SK-N-SH (cell line): Measurements from ENCODE around the gene FOXP1. TPM values are rescaled to one million over a fixed set of nuclear protein-coding genes. Genes with fewer than 3 reads are reported as not detected.

ENCODE experiments used
- CTCF ChIA-PET: fragments of 300-600, 350-600 bp; formaldehyde crosslinking; extraction: SDS; loops from one replicate; lab custom pipeline; 2021; lab: Yijun Ruan, JAX
- POLR2A ChIA-PET: fragments of 350-600 bp; sonication (Branson Sonifier 250); formaldehyde crosslinking; extraction: SDS; loops from one replicate; lab custom pipeline; 2020; ENCODE audit warnings: antibody characterized with exemption, inconsistent platforms; lab: Yijun Ruan, JAX
- DNase-seq: peaks from one replicate; pipeline ENCODE4 v3.0.0; 2012
- H2AFZ ChIP-seq: fragments of 200-600 bp; sonication (generic); 2 replicates; pipeline ENCODE4 v1.8.1; 2016; ENCODE audit warnings: antibody characterized with exemption, mild to moderate bottlenecking, low read depth
- H3F3A ChIP-seq: fragments of 200-600 bp; sonication (generic); replicated peaks from 2 replicates; pipeline ENCODE3; 2016; ENCODE audit warnings: antibody characterized with exemption, mild to moderate bottlenecking; ENCODE audit not compliant: insufficient read depth
- H3K27ac ChIP-seq, 2 experiments: fragments of 200-500 bp in 1 of 2; fragments of 200-600 bp in 1 of 2; sonication (Bioruptor generic) in 1 of 2; sonication (generic), shearing (Covaris generic) in 1 of 2; 2 replicates each; pipeline versions ENCODE4 v1.5.1 to v1.6.1; 2014 to 2016; ENCODE audit warnings: low read depth in 2 of 2, inconsistent platforms in 1 of 2, low read length in 1 of 2, mild to moderate bottlenecking in 1 of 2, mixed read lengths in 1 of 2
- H3K27me3 ChIP-seq: fragments of 200-600 bp; sonication (generic), shearing (Covaris generic); 2 replicates; pipeline ENCODE4 v1.6.1; 2016; ENCODE audit warnings: mixed run types; ENCODE audit not compliant: insufficient read depth
- H3K36me3 ChIP-seq, 2 experiments: fragments of 200-500 bp in 1 of 2; fragments of 200-600 bp in 1 of 2; sonication (Bioruptor generic) in 1 of 2; sonication (generic) in 1 of 2; replicated peaks in 1 of 2; 2 replicates each; pipeline versions ENCODE3 to v1.5.1; 2014 to 2016; ENCODE audit warnings: low read length in 1 of 2, mild to moderate bottlenecking in 1 of 2; ENCODE audit not compliant: insufficient read depth in 2 of 2, control insufficient read depth in 1 of 2
- H3K4me1 ChIP-seq, 2 experiments: fragments of 200-500 bp in 1 of 2; fragments of 200-600 bp in 1 of 2; sonication (Bioruptor generic) in 1 of 2; sonication (generic), shearing (Covaris generic) in 1 of 2; 2 replicates each; pipeline versions ENCODE4 v1.5.1 to v1.6.1; 2014 to 2016; ENCODE audit warnings: low read depth in 1 of 2, low read length in 1 of 2, mixed run types in 1 of 2; ENCODE audit not compliant: insufficient read depth in 2 of 2, control insufficient read depth in 1 of 2
- H3K4me2 ChIP-seq: fragments of 200-600 bp; sonication (generic), shearing (Covaris generic); 2 replicates; pipeline ENCODE4 v1.6.1; 2017; ENCODE audit warnings: mixed run types
- H3K4me3 ChIP-seq, 2 experiments: fragments of 200-500 bp in 1 of 2; fragments of 200-600 bp in 1 of 2; sonication (Bioruptor generic) in 1 of 2; sonication (generic), shearing (Covaris generic) in 1 of 2; 2 replicates each; pipeline versions ENCODE4 v1.5.1 to v1.8.1; 2014 to 2016; ENCODE audit warnings: low read depth in 2 of 2, inconsistent platforms in 1 of 2, low read length in 1 of 2, mild to moderate bottlenecking in 1 of 2, mixed read lengths in 1 of 2, moderate library complexity in 1 of 2
- H3K79me2 ChIP-seq: fragments of 200-600 bp; sonication (generic); 2 replicates; pipeline ENCODE4 v1.8.1; 2017; ENCODE audit warnings: mild to moderate bottlenecking; ENCODE audit not compliant: insufficient read depth
- H3K9ac ChIP-seq: fragments of 200-600 bp; sonication (generic); 2 replicates; pipeline ENCODE4 v1.6.1; 2017; ENCODE audit warnings: mixed run types
- H3K9me2 ChIP-seq: fragments of 200-600 bp; sonication (generic); 2 replicates; pipeline ENCODE4 v1.6.1; 2017; ENCODE audit warnings: mixed run types
- H3K9me3 ChIP-seq: fragments of 200-600 bp; sonication (generic); 2 replicates; pipeline ENCODE4 v1.6.1; 2017; ENCODE audit warnings: mixed run types, mild to moderate bottlenecking, moderate library complexity
- H4K20me1 ChIP-seq: fragments of 200-600 bp; sonication (generic); 2 replicates; pipeline ENCODE4 v1.6.1; 2017; ENCODE audit warnings: mild to moderate bottlenecking, mixed run types; ENCODE audit not compliant: insufficient read depth
- CHD2 ChIP-seq: fragments of 150-350 bp; IDR thresholded peaks from 2 replicates; pipeline ENCODE4 v1.6.1; 2018; ENCODE audit warnings: low read length; ENCODE audit not compliant: partially characterized antibody
- ELF1 ChIP-seq: IDR thresholded peaks from 2 replicates; pipeline ENCODE4 v1.4.0; 2012
- EZH2phosphoT487 ChIP-seq: fragments of 200-600 bp; sonication (generic); IDR thresholded peaks from 2 replicates; pipeline ENCODE4 v1.6.1; 2017; ENCODE audit warnings: low read depth, mixed run types, mild to moderate bottlenecking, antibody characterized with exemption, moderate library complexity, borderline replicate concordance
- FOXJ3 ChIP-seq: sonication (generic); formaldehyde crosslinking; IDR thresholded peaks from 2 replicates; pipeline ENCODE4 v1.5.1; 2020; ENCODE audit warnings: mild to moderate bottlenecking, missing genetic modification reagents
- NRF1 ChIP-seq: IDR thresholded peaks from 2 replicates; pipeline ENCODE4 v1.6.1; 2012; ENCODE audit warnings: low read depth, mild to moderate bottlenecking, low read length
- POLR2AphosphoS5 ChIP-seq: IDR thresholded peaks from 2 replicates; pipeline ENCODE4 v1.6.1; 2012; ENCODE audit warnings: low read depth, low read length
- RAD21 ChIP-seq: IDR thresholded peaks from 2 replicates; pipeline ENCODE4 v1.6.1; 2012; ENCODE audit warnings: mild to moderate bottlenecking, low read length
- RCOR1 ChIP-seq: fragments of 150-350 bp; IDR thresholded peaks from 2 replicates; pipeline ENCODE4 v1.6.1; 2017; ENCODE audit warnings: antibody characterized with exemption, low read length
- RXRA ChIP-seq: IDR thresholded peaks from 2 replicates; pipeline ENCODE4 v1.4.0; 2012; ENCODE audit warnings: low read depth, mild to moderate bottlenecking, borderline replicate concordance
- SMC3 ChIP-seq: IDR thresholded peaks from 2 replicates; pipeline ENCODE4 v1.6.1; 2012; ENCODE audit warnings: low read depth, low read length, improper control_type of control experiment
- TAF1 ChIP-seq: IDR thresholded peaks from 2 replicates; pipeline ENCODE4 v1.6.1; 2012; ENCODE audit warnings: low read depth, mild to moderate bottlenecking, low read length, moderate library complexity, borderline replicate concordance
- TCF12 ChIP-seq: IDR thresholded peaks from 2 replicates; pipeline ENCODE4 v1.4.0; 2012
- YY1 ChIP-seq: IDR thresholded peaks from 2 replicates; pipeline ENCODE4 v1.4.0; 2012; ENCODE audit warnings: low read depth, mild to moderate bottlenecking
- WGBS: methylation state at CpG from one replicate; pipeline ENCODE4 v1.1.6; 2017; ENCODE audit warnings: low lambda C conversion rate; 5-methylcytosine and 5-hydroxymethylcytosine counted together
- polyA plus RNA-seq, 3 experiments: library from polyadenylated mRNA; depleted of rRNA; stranded (reverse); fragments of >200 nt; gene quantifications; 2 replicates each; pipeline ENCODE4 v1.2.3, GENCODE V29; 2012
- TF ChIP-seq, protein P1 (sequence below): fragments of 150-350 bp; IDR thresholded peaks from 2 replicates; pipeline ENCODE4 v1.6.1; 2016; ENCODE audit warnings: mild to moderate bottlenecking, low read depth, low read length
- TF ChIP-seq, protein P2 (sequence below): fragments of 150-350 bp; IDR thresholded peaks from 2 replicates; pipeline ENCODE4 v1.6.1; 2017; ENCODE audit warnings: antibody characterized with exemption, low read length, low read depth, borderline replicate concordance
- TF ChIP-seq, protein P3 (sequence below): IDR thresholded peaks from 2 replicates; pipeline ENCODE4 v1.4.0; 2012; ENCODE audit warnings: low read depth, borderline replicate concordance
- TF ChIP-seq, protein P4 (sequence below): IDR thresholded peaks from 2 replicates; pipeline ENCODE4 v1.4.0; 2012; ENCODE audit warnings: low read depth, borderline replicate concordance

Gene FOXP1
- polyA plus RNA-seq, 1 of the 3 experiments (the other 2 are of a cell fraction), result 8.8 TPM

DNA sequence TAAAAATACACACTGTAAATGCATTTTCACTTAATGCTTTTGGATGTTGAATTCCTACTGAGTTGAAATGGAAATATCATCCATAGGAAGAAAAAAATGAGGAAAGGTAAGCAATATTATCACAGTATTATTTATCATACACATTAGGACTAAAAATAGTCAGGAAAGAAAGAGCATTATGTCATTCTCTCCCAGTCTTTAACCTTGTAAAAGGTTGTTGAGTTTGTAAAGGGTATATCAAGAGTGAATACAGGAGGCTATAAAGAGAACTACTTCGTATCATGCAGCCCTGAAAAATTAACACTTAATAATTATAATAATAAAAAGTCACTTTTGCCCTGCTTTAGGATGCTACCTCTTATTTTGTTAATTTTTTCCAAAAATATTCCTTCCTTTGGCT, 395.8 kb downstream of the FOXP1 start:
- Histone ChIP-seq H3K79me2 (peaks cover 3% of the 10 kb centered on the region; the same call in 1 of the 2 replicates), H3K4me1 (0 out of 4 replicates have a peak, but pooled peaks cover 0 to 3% of the 10 kb centered on the region in 2 experiments), H3K9ac (no peak overlapping the region), H3K27me3 (no peaks in the 10 kb centered on the region), H3K9me2 (no peaks in the 10 kb centered on the region), H4K20me1 (no peaks in the 10 kb centered on the region), H3K9me3 (no peaks in the 10 kb centered on the region), H3K27ac (no peak overlapping the region), H3K4me2 (no peak overlapping the region), H3K4me3 (no peak overlapping the region), H2AFZ (no peak overlapping the region), H3K36me3 (peaks cover 0 to 10% of the 10 kb centered on the region in 2 experiments), H3F3A (peaks cover 13% of the 10 kb centered on the region)
- CTCF ChIA-PET, result interaction anchor here (0.9 kb wide), 1 partner anchor 18 kb away, joined by 3 read pairs; no protein-coding TSS in a partner anchor
- WGBS, result 93% methylated on average over 1 of the region's 1 CpG
- no peak for TF ChIP-seq YY1
- TF ChIP-seq NRF1, result no peak
- TF ChIP-seq EZH2phosphoT487, result no peak
- no peak for TF ChIP-seq ELF1
- TF ChIP-seq, protein P1, sequence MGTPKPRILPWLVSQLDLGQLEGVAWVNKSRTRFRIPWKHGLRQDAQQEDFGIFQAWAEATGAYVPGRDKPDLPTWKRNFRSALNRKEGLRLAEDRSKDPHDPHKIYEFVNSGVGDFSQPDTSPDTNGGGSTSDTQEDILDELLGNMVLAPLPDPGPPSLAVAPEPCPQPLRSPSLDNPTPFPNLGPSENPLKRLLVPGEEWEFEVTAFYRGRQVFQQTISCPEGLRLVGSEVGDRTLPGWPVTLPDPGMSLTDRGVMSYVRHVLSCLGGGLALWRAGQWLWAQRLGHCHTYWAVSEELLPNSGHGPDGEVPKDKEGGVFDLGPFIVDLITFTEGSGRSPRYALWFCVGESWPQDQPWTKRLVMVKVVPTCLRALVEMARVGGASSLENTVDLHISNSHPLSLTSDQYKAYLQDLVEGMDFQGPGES, result no peak
- no peak for TF ChIP-seq RXRA
- TF ChIP-seq TCF12, result no peak
- DNase-seq, result no peak
- POLR2A ChIA-PET, result no interaction called here

DNA sequence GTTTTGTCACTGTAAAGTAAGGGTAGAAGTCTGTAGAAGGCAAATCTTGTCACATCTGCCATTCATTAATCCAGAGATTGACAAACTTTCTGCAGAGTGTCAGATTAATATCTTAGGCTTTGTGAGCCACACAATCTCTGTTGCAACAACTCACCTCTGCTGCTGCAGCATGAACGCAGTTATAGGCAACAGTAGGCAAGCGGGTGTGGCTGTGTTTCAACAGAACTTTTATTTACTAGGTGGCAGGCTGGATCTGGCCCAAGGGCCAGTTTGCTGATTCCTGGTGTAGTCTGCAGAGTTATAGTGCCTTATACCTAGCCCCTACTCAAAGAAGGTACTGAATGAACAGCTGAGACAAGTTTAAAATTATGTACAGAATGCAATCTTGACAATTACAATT, 396.7 kb downstream of the FOXP1 start:
- WGBS, result 88% methylated on average over 2 of the region's 2 CpGs
- H3K4me1 ChIP-seq, result 0 out of 4 replicates have a peak, but pooled peaks cover 0 to 3% of the 10 kb centered on the region in 2 experiments
- ChIA-PET POLR2A (no interaction called here), CTCF (no interaction called here)
- H3K9me2 ChIP-seq, result no peaks in the 10 kb centered on the region
- no peak overlapping the region for H3K4me3 ChIP-seq
- peaks cover 6% of the 10 kb centered on the region; the same call in 1 of the 2 replicates for H3K79me2 ChIP-seq
- peak overlapping the region in 1 of 2 experiments; percentile 69; a peak in 1 of 4 replicates for H3K27ac ChIP-seq
- no peaks in the 10 kb centered on the region for H4K20me1 ChIP-seq
- H3K9me3 ChIP-seq, result no peaks in the 10 kb centered on the region
- DNase-seq, result no peak
- H3K36me3 ChIP-seq, result peaks cover 0 to 10% of the 10 kb centered on the region in 2 experiments
- H3K27me3 ChIP-seq, result no peaks in the 10 kb centered on the region
- no peak overlapping the region for H3K9ac ChIP-seq
- no peak overlapping the region for H3K4me2 ChIP-seq
- peaks cover 13% of the 10 kb centered on the region for H3F3A ChIP-seq
- TF ChIP-seq RXRA (no peak), FOXJ3 (CRISPR knock-in tag) (no peak), CHD2 (no peak), SMC3 (no peak), NRF1 (no peak), POLR2AphosphoS5 (no peak), RAD21 (no peak), RCOR1 (no peak), EZH2phosphoT487 (no peak), TAF1 (no peak)
- TF ChIP-seq, protein P2, sequence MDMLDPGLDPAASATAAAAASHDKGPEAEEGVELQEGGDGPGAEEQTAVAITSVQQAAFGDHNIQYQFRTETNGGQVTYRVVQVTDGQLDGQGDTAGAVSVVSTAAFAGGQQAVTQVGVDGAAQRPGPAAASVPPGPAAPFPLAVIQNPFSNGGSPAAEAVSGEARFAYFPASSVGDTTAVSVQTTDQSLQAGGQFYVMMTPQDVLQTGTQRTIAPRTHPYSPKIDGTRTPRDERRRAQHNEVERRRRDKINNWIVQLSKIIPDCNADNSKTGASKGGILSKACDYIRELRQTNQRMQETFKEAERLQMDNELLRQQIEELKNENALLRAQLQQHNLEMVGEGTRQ, result no peak
- TF ChIP-seq, protein P3, sequence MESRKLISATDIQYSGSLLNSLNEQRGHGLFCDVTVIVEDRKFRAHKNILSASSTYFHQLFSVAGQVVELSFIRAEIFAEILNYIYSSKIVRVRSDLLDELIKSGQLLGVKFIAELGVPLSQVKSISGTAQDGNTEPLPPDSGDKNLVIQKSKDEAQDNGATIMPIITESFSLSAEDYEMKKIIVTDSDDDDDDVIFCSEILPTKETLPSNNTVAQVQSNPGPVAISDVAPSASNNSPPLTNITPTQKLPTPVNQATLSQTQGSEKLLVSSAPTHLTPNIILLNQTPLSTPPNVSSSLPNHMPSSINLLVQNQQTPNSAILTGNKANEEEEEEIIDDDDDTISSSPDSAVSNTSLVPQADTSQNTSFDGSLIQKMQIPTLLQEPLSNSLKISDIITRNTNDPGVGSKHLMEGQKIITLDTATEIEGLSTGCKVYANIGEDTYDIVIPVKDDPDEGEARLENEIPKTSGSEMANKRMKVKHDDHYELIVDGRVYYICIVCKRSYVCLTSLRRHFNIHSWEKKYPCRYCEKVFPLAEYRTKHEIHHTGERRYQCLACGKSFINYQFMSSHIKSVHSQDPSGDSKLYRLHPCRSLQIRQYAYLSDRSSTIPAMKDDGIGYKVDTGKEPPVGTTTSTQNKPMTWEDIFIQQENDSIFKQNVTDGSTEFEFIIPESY, result no peak
- TF ChIP-seq, protein P4, sequence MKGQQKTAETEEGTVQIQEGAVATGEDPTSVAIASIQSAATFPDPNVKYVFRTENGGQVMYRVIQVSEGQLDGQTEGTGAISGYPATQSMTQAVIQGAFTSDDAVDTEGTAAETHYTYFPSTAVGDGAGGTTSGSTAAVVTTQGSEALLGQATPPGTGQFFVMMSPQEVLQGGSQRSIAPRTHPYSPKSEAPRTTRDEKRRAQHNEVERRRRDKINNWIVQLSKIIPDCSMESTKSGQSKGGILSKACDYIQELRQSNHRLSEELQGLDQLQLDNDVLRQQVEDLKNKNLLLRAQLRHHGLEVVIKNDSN, result no peak
- H2AFZ ChIP-seq, result no peak overlapping the region
